B cell (primary cell): ENCODE results near the gene SUN3.

Source experiments
- CTCF ChIP-seq: fragments of 200-600 bp; IDR thresholded peaks from one replicate; pipeline ENCODE4 v1.8.0; 2022; ENCODE audit warnings: antibody characterized with exemption, mild to moderate bottlenecking
- EZH2 ChIP-seq: IDR thresholded peaks from 2 replicates; pipeline ENCODE4 v1.6.1; 2012; ENCODE audit warnings: borderline replicate concordance, low read depth, mild to moderate bottlenecking, moderate library complexity, low read length; ENCODE audit not compliant: insufficient read depth, poor library complexity, severe bottlenecking

DNA sequence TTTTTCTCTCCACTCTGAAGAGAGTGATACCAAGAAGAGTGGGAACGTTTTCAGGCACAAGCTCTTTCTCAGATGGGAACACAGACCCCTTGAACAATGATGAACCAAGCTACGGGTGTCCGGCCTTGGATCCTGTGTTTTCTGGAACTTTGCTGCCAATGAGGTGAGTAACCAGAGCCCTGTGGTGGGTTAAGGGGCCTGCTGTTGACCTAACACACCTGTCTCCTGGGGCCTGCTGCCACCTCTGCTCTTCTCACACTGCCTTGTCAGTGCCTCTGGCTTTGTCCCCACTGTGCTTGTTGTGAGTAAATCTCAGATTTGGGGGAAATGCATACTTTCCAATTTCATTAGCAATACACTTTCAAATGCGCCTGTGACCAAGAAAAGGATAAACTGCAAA, 79.2 kb downstream of the SUN3 start:
- TF ChIP-seq CTCF: no peak
- TF ChIP-seq EZH2: no peak
